A549 (cell line): Measurements from ENCODE around the gene UVRAG. TPM values are rescaled to one million over a fixed set of nuclear protein-coding genes. Genes with fewer than 3 reads are reported as not detected.

Source experiments
- ATAC-seq, 2 experiments: fragments of 200-7000 bp in 1 of 2; fragments of >200 bp in 1 of 2; cut with Nextera tagmentation in 1 of 2; cut with Tn5 transposase in 1 of 2; 3 replicates each; pipeline versions ENCODE4 v1.8.0 to v1.9.1; 2018 to 2020; ENCODE audit warnings: mild to moderate bottlenecking in 1 of 2, moderate library complexity in 1 of 2
- CTCF ChIA-PET: fragments of 300-600 bp; sonication (Branson Sonifier 250); formaldehyde crosslinking; extraction: SDS; loops from one replicate; lab custom pipeline; 2021; ENCODE audit warnings: antibody characterized with exemption, inconsistent platforms; lab: Yijun Ruan, JAX
- POLR2A ChIA-PET: fragments of 350-600 bp; formaldehyde crosslinking; extraction: SDS; loops from one replicate; lab custom pipeline; 2021; ENCODE audit warnings: antibody characterized with exemption, inconsistent platforms; lab: Yijun Ruan, JAX
- DNase-seq, 2 experiments: peaks; one replicate each; pipeline versions ENCODE4 v3.0.0 to v3.0.0-alpha.2; 2011 to 2016; ENCODE audit warnings: low read depth in 1 of 2, low spot score in 1 of 2
- FAIRE-seq: peaks from 2 replicates; lab custom pipeline; 2011; peaks lifted over from hg19 to GRCh38; lab: Jason Lieb, UNC
- H3K27ac ChIP-seq, 2 experiments: fragments of >200 bp; sonication (Bioruptor Twin); formaldehyde crosslinking; 3 replicates each; pipeline ENCODE4 v1.5.1; 2016 to 2017
- H3K4me1 ChIP-seq: fragments of >200 bp; sonication (Bioruptor Twin); formaldehyde crosslinking; 3 replicates; pipeline ENCODE4 v1.6.1; 2016
- H3K4me2 ChIP-seq: fragments of >200 bp; sonication (Bioruptor Twin); formaldehyde crosslinking; 3 replicates; pipeline ENCODE4 v1.6.1; 2016
- H3K4me3 ChIP-seq: fragments of >200 bp; sonication (Bioruptor Twin); formaldehyde crosslinking; 3 replicates; pipeline ENCODE4 v1.5.1; 2016
- H3K9me3 ChIP-seq: fragments of >200 bp; sonication (Bioruptor Twin); formaldehyde crosslinking; 3 replicates; pipeline ENCODE4 v1.6.1; 2016
- BCL3 ChIP-seq: fragments of >200 bp; sonication (Bioruptor Twin); formaldehyde crosslinking; IDR thresholded peaks from 3 replicates; pipeline ENCODE4 v1.6.1; 2016
- BHLHE40 ChIP-seq: IDR thresholded peaks from 2 replicates; pipeline ENCODE4 v1.6.1; 2012; ENCODE audit warnings: low read depth, low read length, inconsistent platforms
- CTCF ChIP-seq: fragments of >200 bp; sonication (Bioruptor Twin); formaldehyde crosslinking; IDR thresholded peaks from 3 replicates; pipeline ENCODE4 v1.5.1; 2016
- EHF ChIP-seq: fragments of 250-450 bp; sonication (Bioruptor Pico); IDR thresholded peaks from 2 replicates; pipeline ENCODE4 v1.5.0; 2020; ENCODE audit warnings: mild to moderate bottlenecking
- ESRRA ChIP-seq: fragments of 150-350 bp; IDR thresholded peaks from 2 replicates; pipeline ENCODE4 v1.6.1; 2014; ENCODE audit warnings: mild to moderate bottlenecking, low read length, borderline replicate concordance
- FOXS1 ChIP-seq: fragments of 250-450 bp; sonication (Bioruptor Pico); IDR thresholded peaks from 2 replicates; pipeline ENCODE4 v1.5.0; 2020; ENCODE audit warnings: mild to moderate bottlenecking, moderate library complexity
- HES2 ChIP-seq: fragments of >200 bp; sonication (Bioruptor Twin); formaldehyde crosslinking; IDR thresholded peaks from 2 replicates; pipeline ENCODE4 v1.6.1; 2016
- HMGXB4 ChIP-seq: fragments of 250-450 bp; sonication (Bioruptor Pico); IDR thresholded peaks from 2 replicates; pipeline ENCODE4 v1.5.0; 2021; ENCODE audit warnings: mild to moderate bottlenecking, moderate library complexity, borderline replicate concordance
- KDM1A ChIP-seq: fragments of 200-600 bp; sonication (generic); IDR thresholded peaks from 2 replicates; pipeline ENCODE4 v1.6.1; 2016; ENCODE audit warnings: low read depth, mild to moderate bottlenecking
- MAFK ChIP-seq: fragments of 450-650 bp; IDR thresholded peaks from 2 replicates; pipeline ENCODE4 v1.6.1; 2014; ENCODE audit not compliant: partially characterized antibody
- MAZ ChIP-seq: fragments of 150-350 bp; IDR thresholded peaks from 2 replicates; pipeline ENCODE4 v1.6.1; 2014; ENCODE audit warnings: antibody characterized with exemption, low read depth, low read length, borderline replicate concordance
- NPAS2 ChIP-seq: fragments of 250-450 bp; sonication (Bioruptor Pico); IDR thresholded peaks from 2 replicates; pipeline ENCODE4 v1.8.0; 2022; ENCODE audit warnings: mild to moderate bottlenecking, moderate library complexity, borderline replicate concordance
- NR3C1 ChIP-seq: fragments of >200 bp; sonication (Bioruptor Twin); formaldehyde crosslinking; IDR thresholded peaks from 3 replicates; pipeline ENCODE4 v1.6.1; 2017
- PBX3 ChIP-seq: IDR thresholded peaks from 2 replicates; pipeline ENCODE4 v1.6.1; 2012
- PHF8 ChIP-seq: fragments of 200-600 bp; sonication (generic); IDR thresholded peaks from 2 replicates; pipeline ENCODE4 v1.6.1; 2016; ENCODE audit warnings: low read depth, mild to moderate bottlenecking, antibody characterized with exemption, moderate library complexity, borderline replicate concordance
- POLR2AphosphoS2 ChIP-seq: conservative IDR thresholded peaks from 2 replicates; pipeline ENCODE4 v1.6.1; 2012; ENCODE audit warnings: low read length, improper control_type of control experiment, inconsistent platforms
- RAD21 ChIP-seq, 2 experiments: fragments of >200 bp in 1 of 2; sonication (Bioruptor Twin) in 1 of 2; formaldehyde crosslinking in 1 of 2; IDR thresholded peaks in 1 of 2; conservative IDR thresholded peaks in 1 of 2; 2 replicates in 1 of 2; 3 replicates in 1 of 2; pipeline ENCODE4 v1.6.1; 2012 to 2018; ENCODE audit warnings: inconsistent platforms in 1 of 2
- RFX5 ChIP-seq: fragments of 450-650 bp; IDR thresholded peaks from 2 replicates; pipeline ENCODE4 v1.7.1; 2014; ENCODE audit warnings: antibody characterized with exemption, mild to moderate bottlenecking, moderate library complexity
- SMC3 ChIP-seq: fragments of >200 bp; sonication (Bioruptor Twin); formaldehyde crosslinking; IDR thresholded peaks from 3 replicates; pipeline ENCODE4 v1.6.1; 2018; ENCODE audit warnings: inconsistent platforms
- TFCP2L1 ChIP-seq: fragments of 250-450 bp; sonication (Bioruptor Pico); IDR thresholded peaks from 2 replicates; pipeline ENCODE4 v1.5.0; 2021; ENCODE audit warnings: mild to moderate bottlenecking
- TP53 ChIP-seq: fragments of 250-450 bp; sonication (Bioruptor Pico); IDR thresholded peaks from 2 replicates; pipeline ENCODE4 v1.5.0; 2021; ENCODE audit warnings: mild to moderate bottlenecking, moderate library complexity
- ZC3H11A ChIP-seq: fragments of 450-650 bp; IDR thresholded peaks from 2 replicates; pipeline ENCODE4 v1.6.1; 2014; ENCODE audit warnings: antibody characterized with exemption, mild to moderate bottlenecking
- ZSCAN20 ChIP-seq: fragments of 250-450 bp; sonication (Bioruptor Pico); IDR thresholded peaks from 2 replicates; pipeline ENCODE4 v1.8.0; 2022; ENCODE audit warnings: mild to moderate bottlenecking, moderate library complexity
- WGBS: methylation state at CpG from one replicate; pipeline ENCODE4 v1.1.6; 2017; ENCODE audit errors: missing lambda C conversion rate; 5-methylcytosine and 5-hydroxymethylcytosine counted together
- polyA plus RNA-seq, 4 experiments: library from polyadenylated mRNA; depleted of rRNA in 3 of 4; stranded (reverse); fragments of >200 nt; fragmentation: RNase III in 1 of 4; extraction: RNeasy Plus Mini Kit Qiagen cat#74134 plus additional on column Dnase treatment in 1 of 4; gene quantifications; 2 replicates in 3 of 4; 3 replicates in 1 of 4; pipeline ENCODE4 v1.2.3, GENCODE V29; 2011 to 2017

UVRAG gene
- polyA plus RNA-seq, 2 of the 4 experiments (the other 2 are of a cell fraction): 6.1 to 14.1 TPM

GRCh38 chr11:75910426-75911145, 95.6 kb downstream of the UVRAG start:
- H3K4me3 ChIP-seq: no peak overlapping the region
- CTCF ChIA-PET: interaction anchor here (0.7 to 2.9 kb wide), 5 partner anchors 9 to 298 kb away, joined by 3 to 9 read pairs (median 6); no protein-coding TSS in a partner anchor
- no peak for DNase-seq

GRCh38 chr11:75911459-75911858, 96.4 kb downstream of the UVRAG start:
- H3K4me2 ChIP-seq: no peak overlapping the region
- WGBS: 89% methylated on average over 11 of the region's 11 CpGs
- ChIA-PET CTCF (interaction anchor here (1.0 to 2.9 kb wide), 5 partner anchors 10 to 297 kb away, joined by 4 to 9 read pairs (median 6); no protein-coding TSS in a partner anchor), POLR2A (no interaction called here)
- DNase-seq (no peak), FAIRE-seq (no peak), ATAC-seq (no peak)
- H3K4me3 ChIP-seq: no peak overlapping the region
- H3K4me1 ChIP-seq: no peaks in the 10 kb centered on the region
- no peak overlapping the region for H3K27ac ChIP-seq
- no peak for TF ChIP-seq ZC3H11A
- no peak for TF ChIP-seq MAZ
- TF ChIP-seq TP53 (CRISPR knock-in tag): no peak
- no peak for TF ChIP-seq HMGXB4 (CRISPR knock-in tag)
- no peak for TF ChIP-seq ESRRA
- no peak for TF ChIP-seq FOXS1 (CRISPR knock-in tag)
- no peak for TF ChIP-seq NPAS2
- TF ChIP-seq CTCF: no peak
- TF ChIP-seq EHF (CRISPR knock-in tag): no peak
- TF ChIP-seq MAFK: no peak
- no peak for TF ChIP-seq BCL3
- no peak for TF ChIP-seq RFX5
- TF ChIP-seq HES2: no peak
- no peak for TF ChIP-seq KDM1A
- no peak for TF ChIP-seq POLR2AphosphoS2
- no peak for TF ChIP-seq SMC3
- no peak for TF ChIP-seq PHF8
- TF ChIP-seq RAD21 (conservative IDR thresholded peaks at IDR 0.05 in 1 of 2, IDR thresholded peaks at IDR 0.05 in 1 of 2): no peak
- TF ChIP-seq, all 56 proteins: peak for 0
- H3K9me3 ChIP-seq: no peaks in the 10 kb centered on the region

More at GRCh38 chr11:75910426-75911145, 95.6 kb downstream of the UVRAG start:
- POLR2A ChIA-PET: no interaction called here
- no peak for FAIRE-seq
- H3K27ac ChIP-seq: no peak overlapping the region
- no peaks in the 10 kb centered on the region for H3K9me3 ChIP-seq
- H3K4me2 ChIP-seq: no peak overlapping the region
- 78% methylated on average over 3 of the region's 3 CpGs for WGBS
- no peaks in the 10 kb centered on the region for H3K4me1 ChIP-seq
- no peak for ATAC-seq
- TF ChIP-seq NR3C1 (no peak), ZSCAN20 (no peak), PBX3 (no peak), BCL3 (no peak), TFCP2L1 (CRISPR knock-in tag) (no peak), BHLHE40 (no peak), PHF8 (no peak)
